Skin epidermis (tissue), 12 donors: ENCODE results near the gene PDE4B.

ENCODE experiments used
- H3K27ac ChIP-seq, 21 experiments: fragments of 200-600 bp; sonication (generic) in 11 of 21; one replicate each; pipeline ENCODE4 v1.5.0; 2020; ENCODE audit warnings: mild to moderate bottlenecking in 3 of 21, inconsistent platforms in 2 of 21, moderate library complexity in 2 of 21
- H3K4me3 ChIP-seq, 7 experiments: fragments of 200-600 bp; sonication (generic) in 2 of 7; one replicate each; pipeline ENCODE4 v1.5.0; 2020; ENCODE audit warnings: inconsistent platforms in 2 of 7, mild to moderate bottlenecking in 2 of 7, moderate library complexity in 1 of 7

PDE4B gene

GRCh38 chr1:66266756-66267155, 474.1 kb downstream of the PDE4B start:
- Histone ChIP-seq H3K27ac (peak overlapping the region in 1 of 21 experiments; percentile 16), H3K4me3 (no peak overlapping the region)

GRCh38 chr1:66267201-66267940, 474.7 kb downstream of the PDE4B start:
- H3K27ac ChIP-seq = peak overlapping the region in 5 of 21 experiments; percentile 7 to 60 (median 16)
- H3K4me3 ChIP-seq = no peak overlapping the region

GRCh38 chr1:66269222-66269621, 476.5 kb downstream of the PDE4B start:
- peak overlapping the region in 7 of 21 experiments; percentile 19 to 79 (median 53) for H3K27ac ChIP-seq

GRCh38 chr1:66270119-66270812, 477.6 kb downstream of the PDE4B start:
- H3K4me3 ChIP-seq = no peak overlapping the region
- peak overlapping the region in 17 of 21 experiments; percentile 3 to 79 (median 58) for H3K27ac ChIP-seq

More at GRCh38 chr1:66269222-66269621, 476.5 kb downstream of the PDE4B start:
- no peak overlapping the region for H3K4me3 ChIP-seq

- no peak overlapping the region for H3K4me3 ChIP-seq
Measured at GRCh38 chr1:66271216-66271903, 478.7 kb downstream of the PDE4B start.

GRCh38 chr1:66271904-66272254, 479.2 kb downstream of the PDE4B start:
- Histone ChIP-seq H3K4me3 (no peak overlapping the region), H3K27ac (peak overlapping the region in 20 of 21 experiments; percentile 36 to 89 (median 78))

More at GRCh38 chr1:66271216-66271903, 478.7 kb downstream of the PDE4B start:
- peak overlapping the region in 20 of 21 experiments; percentile 36 to 89 (median 78) for H3K27ac ChIP-seq

GRCh38 chr1:66273656-66274055, 481.0 kb downstream of the PDE4B start:
- no peak overlapping the region for H3K4me3 ChIP-seq
- peak overlapping the region in 4 of 21 experiments; percentile 67 to 85 (median 77) for H3K27ac ChIP-seq

- H3K27ac ChIP-seq = peak overlapping the region in 10 of 21 experiments; percentile 39 to 87 (median 70)
- H3K4me3 ChIP-seq = no peak overlapping the region
Measured at GRCh38 chr1:66274634-66275033, 481.9 kb downstream of the PDE4B start.

GRCh38 chr1:66275083-66275482, 482.4 kb downstream of the PDE4B start:
- Histone ChIP-seq H3K27ac (peak overlapping the region in 18 of 21 experiments; percentile 6 to 87 (median 63)), H3K4me3 (no peak overlapping the region)

GRCh38 chr1:66275601-66276023, 482.9 kb downstream of the PDE4B start:
- peak overlapping the region in 20 of 21 experiments; percentile 6 to 87 (median 60) for H3K27ac ChIP-seq
- no peak overlapping the region for H3K4me3 ChIP-seq

GRCh38 chr1:66276218-66276617, 483.5 kb downstream of the PDE4B start:
- Histone ChIP-seq H3K4me3 (no peak overlapping the region), H3K27ac (peak overlapping the region in 17 of 21 experiments; percentile 6 to 87 (median 63))

- H3K27ac ChIP-seq = peak overlapping the region in 14 of 21 experiments; percentile 5 to 87 (median 21)
- H3K4me3 ChIP-seq = no peak overlapping the region
Measured at GRCh38 chr1:66278260-66279021, 485.7 kb downstream of the PDE4B start.

- no peak overlapping the region for H3K4me3 ChIP-seq
- H3K27ac ChIP-seq = peak overlapping the region in 11 of 21 experiments; percentile 2 to 68 (median 53)
Measured at GRCh38 chr1:66281808-66282207, 489.1 kb downstream of the PDE4B start.

GRCh38 chr1:66282343-66282852, 489.7 kb downstream of the PDE4B start:
- no peak overlapping the region for H3K4me3 ChIP-seq
- peak overlapping the region in 15 of 21 experiments; percentile 2 to 75 (median 52) for H3K27ac ChIP-seq

- Histone ChIP-seq H3K27ac (peak overlapping the region in 14 of 21 experiments; percentile 18 to 75 (median 52)), H3K4me3 (no peak overlapping the region)
Measured at GRCh38 chr1:66282891-66283621, 490.4 kb downstream of the PDE4B start.

- no peak overlapping the region for H3K4me3 ChIP-seq
Measured at GRCh38 chr1:66283622-66284041, 490.9 kb downstream of the PDE4B start.

GRCh38 chr1:66284746-66285145, 492.1 kb downstream of the PDE4B start:
- Histone ChIP-seq H3K4me3 (no peak overlapping the region), H3K27ac (no peak overlapping the region)

More at GRCh38 chr1:66283622-66284041, 490.9 kb downstream of the PDE4B start:
- peak overlapping the region in 5 of 21 experiments; percentile 15 to 65 (median 23) for H3K27ac ChIP-seq

- H3K4me3 ChIP-seq = no peak overlapping the region
- H3K27ac ChIP-seq = peak overlapping the region in 4 of 21 experiments; percentile 1 to 57 (median 14)
Measured at GRCh38 chr1:66285618-66286270, 493.0 kb downstream of the PDE4B start.
